HG02973 (cell line): Measurements from ENCODE around the gene PAN3.

Source experiments
- ATAC-seq: cut with Tn5 transposase; IDR thresholded peaks from one replicate; pipeline ENCODE4 v1.9.1; 2021; ENCODE audit warnings: moderate library complexity; ENCODE audit not compliant: unreplicated experiment

The PAN3 gene

DNA sequence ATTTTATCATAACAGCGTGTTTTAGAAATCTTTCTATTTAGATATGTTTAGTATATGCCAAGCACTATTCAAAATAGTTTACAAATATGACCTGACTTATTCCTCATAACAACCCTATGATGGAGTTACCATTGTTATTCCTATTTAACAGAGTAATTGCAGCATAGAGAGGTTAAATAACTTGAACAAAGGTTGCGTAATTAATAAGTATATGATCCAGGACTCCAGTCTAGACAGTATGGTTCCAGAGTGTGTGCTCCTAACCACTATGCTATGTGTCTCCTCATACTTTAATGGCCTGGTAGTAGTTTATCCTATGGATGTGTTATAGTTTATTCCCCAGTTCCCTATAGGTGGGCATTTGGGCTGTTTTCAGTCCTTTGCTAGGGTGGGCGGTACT is 145.3 kb downstream of the PAN3 start:
- no peak for ATAC-seq

DNA sequence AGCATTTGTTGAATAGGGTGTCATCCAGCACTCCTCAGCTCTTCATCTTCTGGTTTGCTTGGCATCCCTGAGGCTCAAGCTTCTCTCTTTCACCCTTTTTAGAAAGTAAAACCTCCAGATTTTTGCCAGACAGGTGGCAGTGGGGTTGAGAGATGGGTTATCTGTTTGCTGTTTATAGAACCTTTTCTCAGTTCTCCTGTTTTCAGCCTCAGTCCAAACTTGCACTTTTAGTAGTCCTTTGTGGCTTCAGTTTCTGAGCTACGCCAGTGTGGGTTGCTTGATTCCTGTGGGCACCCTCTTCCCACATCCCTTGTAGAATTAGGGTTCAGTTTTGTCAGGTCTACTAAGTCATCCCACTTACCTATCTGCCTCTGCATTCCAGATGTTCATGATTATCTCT is 147.9 kb downstream of the PAN3 start:
- peak; percentile 44 for ATAC-seq

DNA sequence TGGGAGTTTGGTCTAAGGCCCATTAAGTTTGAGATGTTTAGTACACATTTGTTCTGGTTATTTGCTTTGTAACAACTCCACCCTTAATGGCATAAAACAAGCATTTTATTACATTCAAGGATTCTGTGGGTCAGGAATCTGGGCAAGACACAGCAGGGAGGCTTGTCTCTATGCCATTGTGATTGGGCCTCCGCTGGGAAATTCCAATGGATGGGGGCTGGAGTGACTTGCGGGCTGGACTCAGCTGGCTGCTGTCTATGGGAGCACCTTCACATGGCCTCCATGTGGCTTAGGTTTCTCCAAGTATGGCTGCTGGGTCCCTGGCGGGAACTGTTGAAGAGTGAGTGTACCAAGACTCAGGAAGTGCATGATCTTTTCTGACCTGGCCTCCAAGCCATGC is 159.0 kb downstream of the PAN3 start:
- no peak for ATAC-seq

DNA sequence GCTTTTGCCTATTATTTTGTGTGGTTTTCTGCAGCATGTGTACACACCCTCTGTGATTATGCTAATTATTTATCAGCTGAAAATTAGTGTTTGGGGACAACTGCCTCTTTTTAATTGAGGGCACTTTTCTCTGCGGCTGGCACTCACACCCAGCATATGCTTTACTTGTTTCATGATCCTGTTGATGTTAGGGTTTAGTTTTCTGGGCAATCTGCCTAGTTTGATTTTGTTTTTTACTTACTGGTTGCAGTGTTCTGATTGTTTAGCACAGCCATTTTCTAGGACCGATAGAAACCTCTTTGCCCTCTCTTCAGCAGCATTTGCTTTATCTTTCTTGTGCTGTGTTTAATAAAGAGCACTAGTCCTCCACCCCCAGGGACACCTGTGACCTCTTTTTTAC is 161.6 kb downstream of the PAN3 start:
- ATAC-seq: no peak

DNA sequence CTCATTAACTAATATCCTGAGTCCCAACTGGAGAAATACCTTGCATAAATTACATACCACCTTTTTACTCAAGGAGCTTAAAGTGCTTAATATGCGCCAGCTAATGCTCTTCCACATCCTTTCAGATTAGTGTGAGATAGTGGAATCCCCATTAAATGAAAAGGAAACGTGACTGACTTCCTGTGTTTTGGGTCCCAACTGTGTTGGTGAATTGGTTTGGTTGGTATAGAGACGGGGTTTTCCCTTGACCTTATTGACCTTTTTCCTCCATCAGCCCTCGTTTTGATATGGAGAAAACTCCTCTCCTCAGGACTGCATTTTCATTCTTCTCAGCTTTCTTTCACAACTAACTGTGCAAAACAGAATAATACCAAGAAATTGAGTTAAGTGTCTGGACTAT is 163.5 kb downstream of the PAN3 start:
- no peak for ATAC-seq

DNA sequence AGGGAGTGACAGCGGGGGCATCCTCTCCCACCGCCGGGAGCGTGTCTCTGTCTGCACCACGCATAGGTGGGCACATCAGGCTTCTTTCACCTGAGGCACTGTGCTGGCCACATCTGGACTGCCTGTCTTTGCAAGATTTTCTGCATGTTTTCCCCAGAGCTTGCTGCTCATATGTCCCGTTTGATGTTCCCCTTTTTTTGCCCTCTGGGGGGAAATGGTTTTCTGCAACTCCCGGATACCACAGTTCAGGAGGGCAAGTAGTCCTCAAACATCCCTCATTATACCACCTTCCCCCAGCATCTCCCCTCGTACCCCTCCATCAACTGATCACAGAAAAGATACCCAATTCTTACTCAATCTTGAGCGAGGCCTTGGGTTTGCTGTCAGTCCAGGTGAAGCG is 168.0 kb downstream of the PAN3 start:
- no peak for ATAC-seq

DNA sequence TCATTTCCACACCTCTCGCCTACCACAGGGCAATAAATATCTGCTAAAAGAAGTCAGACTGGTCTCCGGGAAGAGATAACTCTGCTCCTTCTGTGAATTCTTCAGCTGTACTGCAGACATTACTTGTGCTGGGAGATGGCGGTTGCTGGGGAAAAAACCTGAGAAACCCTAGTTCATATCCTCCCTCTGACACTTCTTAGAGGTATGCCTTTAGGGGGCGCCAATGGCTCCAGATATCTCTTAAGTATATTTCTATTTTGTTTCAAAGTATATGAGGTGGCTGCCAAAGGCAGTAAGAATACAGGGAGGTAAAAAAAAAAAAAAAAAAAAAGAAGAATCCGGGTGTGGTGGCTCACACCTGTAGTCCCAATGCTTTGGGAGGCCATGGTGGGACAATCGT is 175.2 kb downstream of the PAN3 start:
- no peak for ATAC-seq

DNA sequence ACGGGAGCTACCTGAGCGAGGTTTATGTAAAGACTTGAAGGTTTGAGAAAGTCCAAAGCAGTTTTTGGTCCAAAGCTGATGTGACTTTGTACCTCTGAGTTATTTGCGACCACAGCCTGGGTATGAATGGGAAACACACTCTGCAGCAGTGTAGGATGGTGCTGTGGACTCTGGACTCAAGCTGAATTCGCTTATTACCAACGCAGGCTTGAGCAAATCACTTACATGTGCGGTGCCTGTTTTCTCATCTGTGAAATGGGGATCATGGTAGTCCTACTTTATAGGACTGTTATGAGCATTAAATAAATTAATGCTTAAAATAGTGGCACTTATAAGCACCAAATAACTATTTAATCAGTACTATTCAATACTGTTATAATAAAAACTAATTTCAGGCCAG is 176.5 kb downstream of the PAN3 start:
- ATAC-seq: no peak

DNA sequence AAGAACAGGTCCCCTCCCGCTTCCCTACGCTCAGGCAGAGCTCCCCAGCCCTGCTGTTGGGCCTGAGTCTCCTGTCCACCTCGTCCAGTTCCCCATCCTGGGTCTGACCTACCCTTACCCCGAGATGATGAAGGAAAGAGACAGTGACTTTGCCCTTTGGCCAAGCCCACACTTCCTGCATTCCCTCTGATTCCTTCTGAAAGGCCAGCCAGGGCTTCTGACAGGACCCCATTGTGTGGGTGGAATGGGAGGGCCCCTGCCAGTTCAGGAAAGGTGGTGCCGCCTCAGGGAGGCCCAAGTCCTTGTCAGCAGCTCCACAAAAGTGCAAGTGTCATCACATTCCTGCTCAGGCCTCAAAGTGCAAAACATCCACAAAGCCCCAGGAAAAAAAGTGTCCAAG is 177.8 kb downstream of the PAN3 start:
- ATAC-seq: no peak

DNA sequence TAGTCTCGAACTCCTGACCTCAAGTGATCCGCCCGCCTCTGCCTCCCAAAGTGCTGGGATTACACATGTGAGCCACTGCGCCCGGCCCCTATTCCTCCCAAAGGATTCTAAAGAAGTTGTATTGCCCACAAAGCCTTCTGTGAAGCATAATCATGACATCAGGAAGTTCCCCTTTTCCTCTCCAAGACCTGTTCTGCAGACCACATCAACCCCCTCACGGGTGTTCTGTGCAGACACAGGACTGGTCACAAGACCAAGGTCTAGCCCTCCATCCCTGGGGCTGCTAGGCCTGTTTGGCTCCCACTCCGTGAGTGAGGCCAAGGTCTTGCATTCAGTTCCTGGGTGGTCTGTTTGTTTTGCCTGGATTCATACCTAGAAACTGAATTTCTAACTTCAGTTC is 178.5 kb downstream of the PAN3 start:
- no peak for ATAC-seq

DNA sequence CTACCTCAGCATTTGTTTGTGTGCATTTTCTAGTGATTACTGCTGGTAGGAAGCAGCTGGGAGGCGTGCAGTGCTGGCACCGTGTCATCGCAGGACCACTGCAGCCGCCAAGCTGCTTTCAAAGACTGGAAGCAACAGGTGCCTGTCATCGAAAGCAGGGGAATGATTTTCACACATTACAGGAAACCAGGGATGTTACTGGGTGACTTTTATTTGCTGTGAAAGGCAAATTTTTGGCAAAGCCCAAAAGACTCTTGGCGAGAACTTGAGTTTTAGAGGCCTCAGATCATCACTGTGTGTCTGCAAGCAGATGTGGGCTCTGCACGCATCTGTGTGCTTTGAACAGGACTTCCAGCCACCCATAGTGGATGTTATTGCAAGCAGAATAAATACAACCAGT is 180.2 kb downstream of the PAN3 start:
- no peak for ATAC-seq

DNA sequence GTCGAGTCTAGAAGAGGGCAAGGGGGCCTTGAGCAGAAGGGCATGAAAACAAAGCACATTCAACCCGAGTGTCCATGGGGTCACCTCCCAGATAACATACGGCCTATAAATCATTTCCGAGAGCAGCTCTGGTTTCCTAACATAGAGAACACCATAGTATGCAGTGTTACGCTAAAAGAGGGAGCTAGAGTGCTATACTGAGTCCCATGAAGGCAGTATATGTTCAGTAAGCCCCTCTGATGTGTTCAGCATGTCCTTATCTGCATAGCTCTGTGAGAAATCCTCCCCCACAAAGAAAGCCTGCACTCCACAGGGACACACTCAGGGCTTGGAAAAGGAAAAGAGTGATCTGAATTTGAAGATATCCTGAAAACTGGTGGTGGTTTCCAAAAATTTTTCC is 181.2 kb downstream of the PAN3 start:
- no peak for ATAC-seq

DNA sequence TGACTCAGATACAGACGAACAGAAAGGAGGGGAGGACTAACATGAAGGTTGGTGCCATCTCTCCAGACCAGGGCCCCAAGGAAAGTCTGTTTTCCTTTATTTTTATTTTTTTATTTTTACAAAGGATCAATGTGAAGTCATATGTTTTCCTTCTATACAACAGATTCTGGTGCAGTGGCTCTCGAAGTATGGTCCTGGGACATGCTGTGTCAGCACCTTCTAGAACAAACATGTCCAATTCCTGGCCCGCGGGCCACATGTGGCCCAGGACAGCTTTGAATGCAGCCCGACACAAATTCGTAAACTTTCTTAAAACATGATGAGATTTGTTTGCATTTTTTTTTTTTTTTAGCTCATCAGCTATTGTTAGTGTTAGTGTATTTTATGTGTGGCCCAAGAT is 181.9 kb downstream of the PAN3 start:
- no peak for ATAC-seq

DNA sequence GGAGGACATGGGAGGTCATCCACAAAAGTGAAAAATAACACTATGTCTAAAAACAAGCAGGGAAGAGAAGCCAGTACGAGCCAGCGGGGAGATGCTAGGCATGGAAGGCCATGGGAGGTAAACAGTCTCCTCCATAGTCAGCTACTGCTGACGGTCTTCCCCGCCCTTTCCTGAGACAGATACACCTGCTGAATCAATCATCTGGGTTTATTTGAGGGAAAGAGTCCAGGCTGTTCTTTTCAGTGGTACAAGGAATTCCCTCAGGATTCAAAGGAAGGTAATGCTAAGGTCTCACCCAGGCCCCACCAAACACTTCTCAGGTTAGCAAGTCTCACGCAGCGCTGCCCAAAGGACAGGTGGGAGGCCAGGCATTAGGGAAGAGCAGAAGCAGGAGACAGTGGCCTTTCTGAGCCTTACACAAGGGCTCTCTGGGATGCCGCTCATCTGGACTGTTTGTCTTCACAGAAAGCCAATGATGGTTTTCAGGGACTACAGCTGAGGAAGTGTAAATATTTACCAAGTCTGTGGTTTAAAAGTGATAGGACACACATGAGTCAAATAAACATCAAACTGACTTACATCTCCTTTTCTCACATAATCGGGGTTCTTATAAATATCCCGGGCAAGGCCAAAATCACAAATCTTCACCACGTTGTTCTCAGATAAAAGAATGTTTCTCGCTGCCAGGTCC is 182.7 kb downstream of the PAN3 start:
- no peak for ATAC-seq

DNA sequence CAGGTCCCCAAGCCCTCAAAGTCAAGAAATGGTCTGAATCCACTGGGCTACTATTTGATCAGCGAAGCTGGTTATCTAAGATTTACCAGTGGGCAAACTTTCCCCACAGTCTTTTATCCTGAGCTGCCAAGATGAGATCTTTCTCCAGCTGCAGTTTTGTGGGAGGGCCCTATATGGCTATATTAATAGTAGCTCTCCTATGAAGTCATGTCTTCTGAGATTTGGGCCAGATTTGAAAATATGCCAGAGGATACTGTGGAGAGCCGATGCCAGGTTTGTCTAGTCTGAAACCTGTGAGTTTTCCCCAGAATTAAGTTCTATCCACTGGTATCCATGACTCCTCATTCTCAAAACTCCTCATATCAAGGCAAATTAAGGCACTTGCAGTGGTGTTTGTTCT is 183.4 kb downstream of the PAN3 start:
- ATAC-seq: no peak

DNA sequence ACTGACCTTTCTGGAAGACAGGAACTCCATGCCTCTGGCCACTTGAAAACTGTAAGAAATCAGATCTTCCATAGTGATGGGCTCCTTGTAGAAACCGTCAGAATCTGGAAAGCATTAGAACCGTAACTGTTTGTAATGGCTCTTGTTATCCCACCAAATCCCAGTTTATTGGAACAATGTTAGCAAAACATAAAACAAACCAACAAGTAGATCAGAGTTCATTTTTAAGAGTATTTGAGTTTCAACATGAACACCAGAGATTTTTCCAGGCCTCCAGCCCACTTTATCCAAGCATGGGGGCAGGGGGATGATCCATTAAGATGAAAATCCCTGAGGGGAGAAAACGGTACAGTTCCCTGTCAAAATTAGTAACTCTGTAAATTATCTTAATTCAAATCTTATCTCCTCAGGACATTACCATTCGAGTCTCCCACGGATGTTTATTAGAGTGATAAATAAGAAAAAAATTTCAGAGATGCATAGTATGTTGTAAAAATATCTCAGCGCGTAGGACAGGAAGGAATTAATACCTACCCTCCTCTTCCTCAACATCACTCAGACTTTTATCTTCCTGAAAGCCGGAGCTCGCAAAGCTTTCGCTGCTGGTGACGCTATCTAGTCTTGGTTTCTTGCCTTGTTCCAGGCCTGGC is 184.0 kb downstream of the PAN3 start:
- no peak for ATAC-seq

DNA sequence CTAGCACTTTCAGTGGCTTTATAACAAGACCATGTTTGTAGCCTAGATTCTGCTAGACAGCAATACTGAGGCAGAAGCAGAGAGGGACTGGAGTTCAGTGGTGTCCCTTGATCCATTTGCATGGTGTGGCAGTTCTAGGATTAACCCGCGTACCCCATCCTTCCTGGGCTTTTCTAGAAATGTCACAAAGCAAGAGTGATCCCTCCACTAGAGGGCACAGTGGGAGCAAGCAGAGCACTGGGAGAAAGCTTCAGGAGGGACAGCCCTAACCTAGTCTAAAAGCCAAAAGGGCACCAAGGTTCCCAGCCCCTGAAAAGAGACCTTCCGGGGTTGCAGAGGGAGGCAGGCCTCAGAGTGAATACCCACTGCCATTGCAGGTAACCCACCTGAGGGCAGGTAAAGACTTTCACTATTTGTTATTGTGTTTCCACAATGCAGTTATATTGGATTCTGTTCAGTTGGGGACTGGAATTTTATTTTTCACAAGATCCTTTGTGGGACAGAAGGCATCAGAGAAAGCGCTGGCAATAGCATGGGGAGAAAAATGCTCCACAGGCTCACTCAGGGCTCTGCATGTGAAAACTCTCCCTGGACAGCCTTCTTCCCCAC is 185.9 kb downstream of the PAN3 start:
- ATAC-seq: no peak

DNA sequence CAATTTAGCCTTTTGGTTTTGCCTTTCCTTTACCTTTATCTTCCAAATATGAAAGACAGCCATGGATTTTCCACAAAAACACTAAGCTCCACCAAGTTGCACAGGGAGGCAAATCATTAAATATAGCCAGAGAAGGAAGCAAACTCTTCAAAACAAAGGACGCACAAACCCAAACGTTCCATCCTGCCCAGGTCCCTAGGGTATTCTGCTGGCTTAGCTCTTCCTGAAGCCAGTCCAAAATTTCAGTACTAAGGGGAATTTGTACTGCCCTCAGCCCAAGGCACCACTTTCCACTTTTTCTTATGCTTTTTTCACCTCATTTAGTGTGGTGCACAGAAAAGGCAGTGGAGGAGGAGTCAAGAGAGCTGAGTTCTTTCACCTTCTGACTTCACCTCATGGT is 186.7 kb downstream of the PAN3 start:
- ATAC-seq: no peak

DNA sequence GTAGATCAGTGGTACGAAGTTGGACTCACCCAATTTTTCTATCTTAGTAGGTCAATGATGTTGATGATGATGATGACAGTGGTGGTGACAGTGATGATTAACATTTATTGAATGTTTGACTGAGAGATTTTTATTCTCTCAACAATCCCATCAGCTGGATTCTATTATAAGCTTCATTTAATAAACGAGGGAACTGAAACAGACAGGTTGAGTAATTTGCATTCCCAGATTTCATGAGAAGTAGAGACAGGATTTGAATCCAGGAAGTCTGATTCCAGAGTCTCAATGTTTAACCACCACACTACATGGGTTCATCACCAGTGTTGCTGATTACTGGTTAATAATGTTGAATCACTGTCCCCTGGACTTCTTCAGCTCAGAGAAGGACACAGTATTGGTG is 187.7 kb downstream of the PAN3 start:
- no peak for ATAC-seq

DNA sequence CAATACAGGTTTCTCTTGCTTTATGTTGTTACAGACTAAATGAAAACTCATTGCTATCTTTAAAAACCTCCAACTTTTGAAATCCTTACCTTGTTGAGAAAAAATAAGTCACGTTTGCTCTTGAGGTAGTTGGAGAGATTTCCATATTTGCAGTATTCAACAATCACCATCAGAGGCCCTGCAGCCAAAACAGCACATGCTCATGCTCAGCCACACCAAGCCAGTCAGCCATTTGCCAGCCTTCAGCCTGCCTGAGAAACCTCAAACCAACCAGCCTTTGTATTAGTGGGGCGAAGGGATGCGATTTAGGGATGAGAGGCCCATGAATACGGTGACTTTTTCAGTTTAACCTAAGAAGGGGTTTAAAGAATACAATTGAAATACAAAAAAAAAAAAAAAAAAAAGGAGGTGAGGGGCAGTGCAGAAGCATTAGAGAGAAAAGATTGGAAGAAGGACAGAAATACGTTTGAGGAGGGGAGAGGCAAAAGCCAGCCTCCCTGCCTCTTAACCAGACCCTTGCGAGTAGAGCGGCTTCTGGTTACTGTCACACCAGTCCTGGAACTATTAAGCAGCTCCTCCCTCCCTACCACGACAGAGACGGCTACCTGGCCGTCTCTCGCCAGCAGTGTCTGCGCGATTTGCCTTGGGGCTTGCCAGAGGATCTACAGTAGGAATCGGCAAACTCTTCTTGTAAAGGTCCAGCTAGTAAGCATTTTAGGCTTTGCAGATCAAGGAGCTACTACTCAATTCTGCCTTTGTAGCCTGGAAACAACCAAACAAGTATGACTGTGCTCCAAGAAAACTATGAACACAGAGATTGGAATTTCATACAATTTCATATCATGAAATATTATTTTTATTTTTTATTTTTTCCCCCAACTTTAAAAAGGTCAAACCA is 189.3 kb downstream of the PAN3 start:
- no peak for ATAC-seq

DNA sequence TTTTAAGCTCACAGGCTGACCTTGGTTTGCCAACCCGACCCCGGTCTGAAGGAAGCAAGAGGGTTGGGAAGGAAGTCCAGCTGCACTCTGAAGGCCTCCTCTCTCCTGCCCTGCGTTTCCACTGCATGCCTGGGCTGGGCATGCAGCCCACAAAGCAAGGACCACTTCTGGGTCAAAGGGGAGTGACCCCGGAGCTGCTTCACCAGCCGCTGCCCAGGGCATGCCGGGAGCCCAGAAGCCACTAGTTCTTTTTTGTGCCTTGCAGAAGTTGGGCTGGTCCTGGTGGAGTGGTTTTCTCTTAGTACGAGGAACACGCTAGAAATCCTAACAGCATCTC is 189.9 kb downstream of the PAN3 start:
- no peak for ATAC-seq
